ENCODE results near the gene POLR2A. TPM values are rescaled to one million over a fixed set of nuclear protein-coding genes. Genes with fewer than 3 reads are reported as not detected.

The POLR2A gene
- total and polyA plus RNA-seq, 2 of the 4 experiments (the other 2 are of a cell fraction), result 54.0 to 56.6 TPM

GRCh38 chr17:7508145-7508544 is 24.0 kb downstream of the POLR2A start:
- H2BK5ac ChIP-seq (ENCODE audit: low read depth, low read length, poor library complexity, severe bottlenecking), result no peak overlapping the region
- no peak for TF ChIP-seq MXI1 (IDR thresholded peaks at IDR 0.05; ENCODE audit: borderline replicate concordance, low read depth, low read length)
- no peak for TF ChIP-seq MAZ (IDR thresholded peaks at IDR 0.05; ENCODE audit: borderline replicate concordance, low read depth, low read length)
- no peak for TF ChIP-seq MAFK (IDR thresholded peaks at IDR 0.05; ENCODE audit: low read depth, low read length)
- no peak for TF ChIP-seq CEBPB (IDR thresholded peaks at IDR 0.05; ENCODE audit: low read depth, low read length)
- no peak for TF ChIP-seq RFX5 (IDR thresholded peaks at IDR 0.05; ENCODE audit: low read depth, low read length)
- no peak for TF ChIP-seq FOS (IDR thresholded peaks at IDR 0.05; ENCODE audit: low read depth, low read length)
- no peak for TF ChIP-seq BHLHE40 (IDR thresholded peaks at IDR 0.05; ENCODE audit: low read depth, low read length)
- no peak for TF ChIP-seq CTCF (conservative IDR thresholded peaks at IDR 0.05; ENCODE audit: low read depth, low read length)
- TF ChIP-seq USF2 (IDR thresholded peaks at IDR 0.05; ENCODE audit: low read depth, low read length), result no peak
- TF ChIP-seq NFE2L2 (IDR thresholded peaks at IDR 0.05; ENCODE audit: low read depth, low read length), result no peak
- H4K20me1 ChIP-seq (ENCODE audit: insufficient read depth, low read length), result peaks cover 1% of the 10 kb centered on the region; the same call in 1 of the 2 replicates
- H2BK15ac ChIP-seq (ENCODE audit: low read depth, low read length), result no peak overlapping the region
- no peak overlapping the region for H4K8ac ChIP-seq (ENCODE audit: low read depth in 2 of 2, low read length in 2 of 2)
- H2BK120ac ChIP-seq (ENCODE audit: low read depth, low read length), result no peak overlapping the region
- H3K56ac ChIP-seq (ENCODE audit: extremely low read depth, insufficient read depth, low read length), result no peak overlapping the region
- H4K5ac ChIP-seq (ENCODE audit: low read depth, low read length), result no peak overlapping the region
- H3K79me1 ChIP-seq (ENCODE audit: low read depth in 1 of 2, low read length in 2 of 2), result peaks cover 8 to 18% of the 10 kb centered on the region in 2 experiments; a peak in 3 of 4 replicates
- CTCF ChIA-PET, result interaction anchor here (0.6 to 2.1 kb wide), 2 partner anchors 53 to 68 kb away, joined by 5 to 8 read pairs; no protein-coding TSS in a partner anchor
- no peak overlapping the region for H2AK5ac ChIP-seq (ENCODE audit: low read depth, low read length)
- no peak overlapping the region for H3K4me2 ChIP-seq (ENCODE audit: low read depth, low read length)
- WGBS, 2 experiments (ENCODE audit: extremely low coverage in 2 of 2, insufficient read length in 1 of 2), result 100% methylated on average over 3 of the region's 11 CpGs; no CpG with 5 or more reads in 1 of the 2 experiments
- no peak overlapping the region for H2BK20ac ChIP-seq (ENCODE audit: low read depth, low read length)
- intact Hi-C loops (cut with micrococcal nuclease), result no loop called here
- no peak overlapping the region for H3K4ac ChIP-seq (ENCODE audit: low read depth, low read length)
- no peak for DNase-seq
- BruUV-seq (replicated peaks), result no TSS peak
- no peak overlapping the region for H4K91ac ChIP-seq (ENCODE audit: insufficient read depth, low read depth, low read length)
- no peak overlapping the region for H3K9ac ChIP-seq (ENCODE audit: low read depth, low read length)
- no peaks in the 10 kb centered on the region for H3K4me1 ChIP-seq (ENCODE audit: control insufficient read depth, insufficient read depth, low read length)
- H3K27me3 ChIP-seq (ENCODE audit: control insufficient read depth, insufficient read depth, low read length), result no peaks in the 10 kb centered on the region
- H3K9me1 ChIP-seq (ENCODE audit: insufficient read depth, low read length), result no peaks in the 10 kb centered on the region; the same call in 1 of the 2 replicates
- in situ Hi-C loops (cut with MboI; ENCODE audit: low sequenced_read_pairs), result no loop called here
- no peak overlapping the region for H3K18ac ChIP-seq (ENCODE audit: low read depth, low read length)
- H3K27ac ChIP-seq (ENCODE audit: insufficient read depth, low read length), result no peak overlapping the region
- no peaks in the 10 kb centered on the region for H3K9me3 ChIP-seq (ENCODE audit: control insufficient read depth, insufficient read depth, low read length)
- H3K4me3 ChIP-seq (ENCODE audit: insufficient read depth, low read depth, low read length), result no peak overlapping the region
- dilution Hi-C loops (cut with HindIII; ENCODE audit: low sequenced_read_pairs, unreplicated experiment), result no loop called here
- ATAC-seq (ENCODE audit: low read depth), result no peak
- POLR2A ChIA-PET (ENCODE audit: unreplicated experiment), result no interaction called here
- peaks cover 73% of the 10 kb centered on the region for H3K36me3 ChIP-seq (ENCODE audit: control insufficient read depth, insufficient read depth, low read length)
- H2AFZ ChIP-seq (replicated peaks; ENCODE audit: low read length, poor library complexity), result no peak overlapping the region
- no peak overlapping the region for H2AK9ac ChIP-seq (replicated peaks; ENCODE audit: low read depth, low read length, poor library complexity)
- H3K23ac ChIP-seq (ENCODE audit: low read depth, low read length), result no peak overlapping the region
- no peak overlapping the region for H3K14ac ChIP-seq (replicated peaks; ENCODE audit: low read depth, low read length)
